K562 (cell line): ENCODE results near the gene ATP10B. TPM values are rescaled to one million over a fixed set of nuclear protein-coding genes. Genes with fewer than 3 reads are reported as not detected.

Experiments
- ELF4 ChIP-seq: fragments of 450-650 bp; formaldehyde crosslinking; IDR thresholded peaks from 2 replicates; pipeline ENCODE4 v1.4.0; 2022; ENCODE audit warnings: missing genetic modification characterization
- NR3C1 ChIP-seq: sonication (generic); formaldehyde crosslinking; IDR thresholded peaks from 2 replicates; pipeline ENCODE4 v1.8.1; 2022; ENCODE audit warnings: missing genetic modification reagents
- TCFL5 ChIP-seq: fragments of 250-450 bp; sonication (Bioruptor Pico); conservative IDR thresholded peaks from 2 replicates; pipeline ENCODE4 v1.6.1; 2021; ENCODE audit warnings: mild to moderate bottlenecking, moderate library complexity, matching md5 sums
- TOE1 ChIP-seq, 2 experiments: fragments of 450-650 bp in 1 of 2; sonication (generic) in 1 of 2; formaldehyde crosslinking in 1 of 2; IDR thresholded peaks; 2 replicates each; pipeline versions ENCODE4 v1.7.1 to v1.8.0; 2016 to 2022; ENCODE audit warnings: borderline replicate concordance in 2 of 2, mild to moderate bottlenecking in 2 of 2, antibody characterized with exemption in 1 of 2, inconsistent platforms in 1 of 2, low read depth in 1 of 2, missing genetic modification reagents in 1 of 2, moderate library complexity in 1 of 2
- polyA plus RNA-seq, 8 experiments: library from polyadenylated mRNA; depleted of rRNA in 4 of 8; stranded (reverse) in 5 of 8; unstranded in 3 of 8; fragments of >200 nt; fragmentation: Nextera tagmentation in 2 of 8; fragmentation: Illumina TruSeq in 1 of 8; extraction: Ambion mirVana in 2 of 8; extraction: Trizol in 1 of 8; gene quantifications; 2 replicates each; pipeline versions ENCODE4 v1.2.1 to v1.2.3, GENCODE V29; 2011 to 2014; ENCODE audit warnings: inconsistent platforms in 1 of 8, missing spikeins in 1 of 8
- total RNA-seq, 7 experiments: library from RNA; depleted of rRNA in 6 of 7; stranded (reverse); fragments of >200 nt in 6 of 7; fragmentation: Illumina TruSeq in 2 of 7; extraction: Trizol in 2 of 7; gene quantifications; 2 replicates each; pipeline versions ENCODE4 v1.2.1 to v1.2.3, GENCODE V29; 2011 to 2021; ENCODE audit warnings: low replicate concordance in 1 of 7
- TF ChIP-seq, protein P1 (sequence below): sonication (generic); formaldehyde crosslinking; IDR thresholded peaks from 2 replicates; pipeline ENCODE4 v1.8.1; 2023; ENCODE audit warnings: missing genetic modification reagents, mild to moderate bottlenecking, borderline replicate concordance

Gene ATP10B
- total and polyA plus RNA-seq, 9 of the 15 experiments (the other 6 are each of a cell fraction or from before 2014, with no cell fraction given): 0.04 TPM; not detected in 8

DNA sequence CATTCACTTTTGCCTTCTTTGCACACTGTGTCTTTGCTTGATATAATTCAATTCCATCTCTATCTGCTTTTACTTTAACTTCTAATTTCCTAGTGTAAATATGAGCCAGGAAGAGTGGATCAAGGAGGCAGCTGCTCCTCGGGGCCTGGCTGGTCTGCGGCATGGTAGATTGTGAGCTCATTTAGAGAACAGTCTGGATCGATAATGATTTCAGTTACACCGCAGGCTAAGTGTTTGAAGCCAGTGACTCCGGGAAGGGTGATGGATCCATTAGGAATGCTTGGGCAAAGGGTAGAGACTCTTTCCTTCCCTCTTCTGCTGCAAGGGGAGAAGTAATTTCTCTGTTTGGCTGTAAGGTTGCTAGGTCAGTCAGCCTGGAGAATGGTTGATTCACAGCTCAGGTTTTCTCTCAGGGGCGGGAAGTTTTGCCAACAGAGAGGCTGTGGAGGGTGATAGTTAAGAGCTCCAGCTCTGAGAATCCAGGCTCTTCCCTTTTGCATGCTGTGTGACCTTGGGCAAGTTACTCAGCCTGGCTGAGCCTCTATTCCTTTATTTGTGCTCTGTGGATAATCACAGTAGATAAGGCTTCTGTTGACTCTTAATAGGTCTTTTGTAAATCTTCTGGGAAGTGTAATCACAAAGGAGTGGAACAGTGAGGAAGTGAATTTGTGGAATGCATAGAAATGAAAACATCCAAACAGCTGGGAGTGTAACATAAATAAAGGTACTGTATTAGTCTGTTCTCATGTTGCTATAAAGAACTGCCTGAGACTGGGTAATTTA is 331.2 kb downstream of the ATP10B start (continued):
- TF ChIP-seq, protein P1, sequence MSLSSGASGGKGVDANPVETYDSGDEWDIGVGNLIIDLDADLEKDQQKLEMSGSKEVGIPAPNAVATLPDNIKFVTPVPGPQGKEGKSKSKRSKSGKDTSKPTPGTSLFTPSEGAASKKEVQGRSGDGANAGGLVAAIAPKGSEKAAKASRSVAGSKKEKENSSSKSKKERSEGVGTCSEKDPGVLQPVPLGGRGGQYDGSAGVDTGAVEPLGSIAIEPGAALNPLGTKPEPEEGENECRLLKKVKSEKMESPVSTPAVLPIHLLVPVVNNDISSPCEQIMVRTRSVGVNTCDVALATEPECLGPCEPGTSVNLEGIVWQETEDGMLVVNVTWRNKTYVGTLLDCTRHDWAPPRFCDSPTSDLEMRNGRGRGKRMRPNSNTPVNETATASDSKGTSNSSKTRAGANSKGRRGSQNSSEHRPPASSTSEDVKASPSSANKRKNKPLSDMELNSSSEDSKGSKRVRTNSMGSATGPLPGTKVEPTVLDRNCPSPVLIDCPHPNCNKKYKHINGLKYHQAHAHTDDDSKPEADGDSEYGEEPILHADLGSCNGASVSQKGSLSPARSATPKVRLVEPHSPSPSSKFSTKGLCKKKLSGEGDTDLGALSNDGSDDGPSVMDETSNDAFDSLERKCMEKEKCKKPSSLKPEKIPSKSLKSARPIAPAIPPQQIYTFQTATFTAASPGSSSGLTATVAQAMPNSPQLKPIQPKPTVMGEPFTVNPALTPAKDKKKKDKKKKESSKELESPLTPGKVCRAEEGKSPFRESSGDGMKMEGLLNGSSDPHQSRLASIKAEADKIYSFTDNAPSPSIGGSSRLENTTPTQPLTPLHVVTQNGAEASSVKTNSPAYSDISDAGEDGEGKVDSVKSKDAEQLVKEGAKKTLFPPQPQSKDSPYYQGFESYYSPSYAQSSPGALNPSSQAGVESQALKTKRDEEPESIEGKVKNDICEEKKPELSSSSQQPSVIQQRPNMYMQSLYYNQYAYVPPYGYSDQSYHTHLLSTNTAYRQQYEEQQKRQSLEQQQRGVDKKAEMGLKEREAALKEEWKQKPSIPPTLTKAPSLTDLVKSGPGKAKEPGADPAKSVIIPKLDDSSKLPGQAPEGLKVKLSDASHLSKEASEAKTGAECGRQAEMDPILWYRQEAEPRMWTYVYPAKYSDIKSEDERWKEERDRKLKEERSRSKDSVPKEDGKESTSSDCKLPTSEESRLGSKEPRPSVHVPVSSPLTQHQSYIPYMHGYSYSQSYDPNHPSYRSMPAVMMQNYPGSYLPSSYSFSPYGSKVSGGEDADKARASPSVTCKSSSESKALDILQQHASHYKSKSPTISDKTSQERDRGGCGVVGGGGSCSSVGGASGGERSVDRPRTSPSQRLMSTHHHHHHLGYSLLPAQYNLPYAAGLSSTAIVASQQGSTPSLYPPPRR (CRISPR knock-in tag): no peak
- TF ChIP-seq NR3C1 (CRISPR knock-in tag) (no peak), ELF4 (CRISPR knock-in tag) (no peak), TOE1 (IDR thresholded peaks at IDR 0.05; ENCODE audit: borderline replicate concordance) (no peak), TOE1 (CRISPR knock-in tag; IDR thresholded peaks at IDR 0.05; ENCODE audit: borderline replicate concordance, low read depth) (no peak), TCFL5 (CRISPR knock-in tag) (no peak)
